Choroid plexus epithelial cell (primary cell): ENCODE data around the gene ALDH16A1.
"Not testable (repeated sequence)": the region's sequence is repeated elsewhere in the genome, so short reads cannot be mapped to it uniquely, and the experiment has no call there.

Experiments
- DNase-seq: peaks from one replicate; pipeline ENCODE4 v3.0.0-alpha.2; 2010; ENCODE audit warnings: low read depth
- H3K4me3 ChIP-seq: 2 replicates; pipeline ENCODE4 v1.5.1; 2011; ENCODE audit warnings: low read depth, mild to moderate bottlenecking, control low read depth, low read length, moderate library complexity
- TF ChIP-seq, protein P1 (sequence below): conservative IDR thresholded peaks from 2 replicates; pipeline ENCODE4 v1.5.1; 2011; ENCODE audit warnings: low read depth, mild to moderate bottlenecking, control low read depth, inconsistent platforms, low read length, moderate library complexity

Gene ALDH16A1

DNA sequence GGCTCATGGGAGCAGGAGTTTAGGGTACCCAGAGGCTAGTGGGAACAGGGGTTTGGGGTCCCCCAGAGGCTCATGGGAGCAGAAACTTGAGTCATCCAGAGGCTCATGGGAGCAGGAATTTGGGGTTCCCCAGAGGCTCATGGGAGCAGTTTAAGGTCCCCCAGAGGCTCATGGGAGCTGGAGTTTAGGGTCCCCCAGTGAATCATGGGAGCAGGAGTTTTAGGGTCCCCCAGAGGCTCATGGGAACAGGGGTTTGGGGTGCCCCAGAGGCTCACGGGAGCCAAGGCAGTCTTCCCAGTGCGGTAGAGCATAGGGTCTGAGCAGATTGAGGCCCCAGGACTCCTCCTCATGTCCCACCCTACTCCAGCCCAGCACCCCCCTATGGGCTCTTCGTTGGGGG lies 12.3 kb downstream of the ALDH16A1 start:
- TF ChIP-seq, protein P1, sequence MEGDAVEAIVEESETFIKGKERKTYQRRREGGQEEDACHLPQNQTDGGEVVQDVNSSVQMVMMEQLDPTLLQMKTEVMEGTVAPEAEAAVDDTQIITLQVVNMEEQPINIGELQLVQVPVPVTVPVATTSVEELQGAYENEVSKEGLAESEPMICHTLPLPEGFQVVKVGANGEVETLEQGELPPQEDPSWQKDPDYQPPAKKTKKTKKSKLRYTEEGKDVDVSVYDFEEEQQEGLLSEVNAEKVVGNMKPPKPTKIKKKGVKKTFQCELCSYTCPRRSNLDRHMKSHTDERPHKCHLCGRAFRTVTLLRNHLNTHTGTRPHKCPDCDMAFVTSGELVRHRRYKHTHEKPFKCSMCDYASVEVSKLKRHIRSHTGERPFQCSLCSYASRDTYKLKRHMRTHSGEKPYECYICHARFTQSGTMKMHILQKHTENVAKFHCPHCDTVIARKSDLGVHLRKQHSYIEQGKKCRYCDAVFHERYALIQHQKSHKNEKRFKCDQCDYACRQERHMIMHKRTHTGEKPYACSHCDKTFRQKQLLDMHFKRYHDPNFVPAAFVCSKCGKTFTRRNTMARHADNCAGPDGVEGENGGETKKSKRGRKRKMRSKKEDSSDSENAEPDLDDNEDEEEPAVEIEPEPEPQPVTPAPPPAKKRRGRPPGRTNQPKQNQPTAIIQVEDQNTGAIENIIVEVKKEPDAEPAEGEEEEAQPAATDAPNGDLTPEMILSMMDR: no peak
- DNase-seq: no peak
- H3K4me3 ChIP-seq: no peak overlapping the region

DNA sequence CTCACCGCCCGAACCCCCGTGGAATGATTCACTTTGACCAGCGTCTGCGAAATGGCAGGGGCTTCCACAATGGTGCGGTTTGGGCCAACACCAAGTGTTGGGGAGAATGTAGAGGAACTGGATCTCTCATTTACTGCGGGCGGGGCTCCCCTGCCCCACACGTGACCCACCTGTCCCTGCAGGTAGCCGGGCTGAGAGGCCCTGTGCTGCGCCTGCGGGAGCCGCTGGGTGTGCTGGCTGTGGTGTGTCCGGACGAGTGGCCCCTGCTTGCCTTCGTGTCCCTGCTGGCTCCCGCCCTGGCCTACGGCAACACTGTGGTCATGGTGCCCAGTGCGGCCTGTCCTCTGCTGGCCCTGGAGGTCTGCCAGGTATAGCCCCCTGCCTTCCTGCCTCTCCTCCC lies 15.2 kb downstream of the ALDH16A1 start:
- no peak for DNase-seq
- no peak overlapping the region for H3K4me3 ChIP-seq

DNA sequence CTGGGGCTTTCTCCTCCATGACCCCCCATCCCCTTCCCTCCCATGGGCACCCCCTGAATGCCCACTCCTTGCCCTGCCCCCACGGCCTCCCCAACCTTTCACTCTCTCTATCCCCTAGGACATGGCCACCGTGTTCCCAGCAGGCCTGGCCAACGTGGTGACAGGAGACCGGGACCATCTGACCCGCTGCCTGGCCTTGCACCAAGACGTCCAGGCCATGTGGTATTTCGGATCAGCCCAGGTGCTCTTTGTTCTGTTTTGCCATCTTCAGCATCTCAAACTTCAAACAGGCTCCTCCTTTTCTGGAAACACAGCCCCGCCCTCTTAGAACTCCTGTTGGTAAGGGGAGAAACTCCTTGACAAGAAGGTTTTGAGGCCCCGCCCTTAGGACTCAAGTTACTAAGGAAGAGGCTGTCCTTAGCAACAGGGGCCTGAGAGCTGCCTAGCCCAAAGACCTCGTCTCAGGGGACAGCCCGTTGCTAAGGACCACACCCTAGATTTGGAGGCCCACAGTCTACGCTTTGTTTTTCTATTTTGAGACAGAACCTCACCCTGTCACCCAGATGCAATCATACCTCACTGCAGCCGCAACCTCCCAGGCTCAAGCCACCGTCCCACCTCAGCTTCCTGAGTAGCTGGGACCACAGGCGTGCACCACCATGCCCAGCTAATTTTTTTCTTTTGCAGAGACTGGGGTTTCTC lies 15.9 kb downstream of the ALDH16A1 start:
- TF ChIP-seq, protein P1: no peak
- peak; percentile 66 for DNase-seq

More for the DNA sequence above, 15.2 kb downstream of the ALDH16A1 start:
- TF ChIP-seq, protein P1: no peak

DNA sequence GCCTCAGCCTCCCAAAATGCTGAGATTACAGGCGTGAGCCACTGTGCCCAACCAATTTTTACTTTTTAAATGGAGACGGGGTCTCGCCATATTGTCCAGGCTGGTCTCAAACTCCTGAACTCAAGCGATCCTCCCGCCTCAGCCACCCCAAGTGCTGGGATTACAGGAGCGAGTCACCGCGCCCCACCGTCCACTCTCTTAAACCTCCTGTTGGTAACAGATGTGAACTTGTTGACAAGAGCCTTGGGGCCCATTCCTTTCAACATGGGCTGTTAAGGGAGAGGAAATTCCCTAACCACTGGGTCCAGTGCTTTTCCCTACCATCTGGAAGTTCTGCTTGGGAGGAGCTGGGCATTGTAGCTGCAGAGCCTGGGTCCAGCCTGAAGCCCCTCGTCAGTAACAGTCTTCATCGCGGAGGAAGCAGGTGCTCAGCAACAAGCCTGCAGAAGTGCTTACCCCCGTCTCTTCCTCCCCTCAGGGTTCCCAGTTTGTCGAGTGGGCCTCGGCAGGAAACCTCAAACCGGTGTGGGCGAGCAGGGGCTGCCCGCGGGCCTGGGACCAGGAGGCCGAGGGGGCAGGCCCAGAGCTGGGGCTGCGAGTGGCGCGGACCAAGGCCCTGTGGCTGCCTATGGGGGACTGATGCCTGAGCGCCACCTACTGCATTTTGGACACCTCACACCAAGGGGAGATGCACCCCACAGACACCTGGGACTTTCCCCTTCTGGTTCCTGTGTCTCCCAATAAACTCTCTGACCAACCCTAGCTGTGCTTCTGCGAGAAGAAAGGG lies 17.0 kb downstream of the ALDH16A1 start:
- DNase-seq: no peak
- no peak overlapping the region for H3K4me3 ChIP-seq
- TF ChIP-seq, protein P1: peak; percentile 21

More for the DNA sequence above, 15.9 kb downstream of the ALDH16A1 start:
- H3K4me3 ChIP-seq: no peak overlapping the region

DNA sequence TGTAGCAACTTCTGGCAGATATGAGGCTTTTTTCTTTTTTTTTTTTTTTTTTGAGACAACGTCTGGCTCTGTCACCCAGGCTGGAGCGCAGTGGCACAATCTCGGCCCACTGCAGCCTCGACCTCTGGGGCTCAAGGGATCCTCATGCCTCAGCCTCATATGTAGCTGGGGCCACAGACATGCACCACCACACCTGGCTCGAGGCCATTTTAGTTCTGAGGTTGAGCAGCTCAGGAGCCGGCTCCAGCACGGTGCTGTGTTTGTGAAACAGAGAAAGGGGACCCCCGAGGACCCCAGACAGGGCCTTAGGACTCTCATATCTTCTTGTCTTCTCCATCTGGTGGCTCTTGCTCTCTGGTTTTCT lies 17.6 kb downstream of the ALDH16A1 start:
- no peak overlapping the region for H3K4me3 ChIP-seq
- TF ChIP-seq, protein P1: no peak
- no peak for DNase-seq

DNA sequence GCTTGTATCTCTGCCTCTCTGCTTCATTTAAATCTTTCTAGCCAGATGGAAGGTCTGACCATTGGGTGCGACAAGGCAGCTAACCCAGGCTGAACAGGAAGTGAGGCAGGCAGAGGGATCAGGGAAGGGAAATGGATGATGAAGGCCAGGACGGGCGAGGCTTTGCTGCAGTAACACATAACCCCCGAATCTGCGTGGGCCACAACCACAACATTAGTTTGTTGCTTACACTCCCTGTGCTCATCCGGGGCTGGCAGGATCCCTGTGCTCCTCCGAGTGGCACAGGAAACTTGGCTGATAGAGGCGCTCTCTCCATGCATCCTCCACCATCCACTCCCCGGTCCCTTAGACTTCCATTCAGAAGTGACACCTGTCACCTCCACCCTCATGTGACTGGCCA lies 19.9 kb downstream of the ALDH16A1 start:
- no peak for DNase-seq
- TF ChIP-seq, protein P1: no peak
- H3K4me3 ChIP-seq: no peak overlapping the region

DNA sequence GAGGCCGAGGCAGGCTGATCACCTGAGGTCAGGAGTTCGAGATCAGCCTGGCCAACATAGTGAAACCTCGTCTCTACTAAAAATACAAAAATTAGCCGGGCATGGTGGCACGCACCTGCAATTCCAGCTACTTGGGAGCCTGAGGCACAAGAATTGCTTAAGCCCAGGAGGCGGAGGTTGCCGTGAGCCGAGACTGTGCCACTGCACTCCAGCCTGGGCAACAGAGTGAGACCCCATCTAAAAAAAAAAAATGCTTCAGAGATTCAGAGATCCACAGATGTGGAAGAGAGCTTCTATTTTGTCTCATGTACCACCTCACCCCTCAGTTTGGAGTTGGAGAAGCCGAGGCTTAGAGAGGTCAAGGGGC lies 20.5 kb downstream of the ALDH16A1 start:
- DNase-seq: not testable (repeated sequence)
- peak overlapping the region; percentile 78 for H3K4me3 ChIP-seq
